Measurements from ENCODE around the gene PAOX.

GRCh38 chr10:133411523-133412380 is 32.7 kb downstream of the PAOX start:
- TF ChIP-seq CTCF (IDR thresholded peaks at IDR 0.05) (no peak), ZFX (IDR thresholded peaks at IDR 0.05; ENCODE audit: borderline replicate concordance) (no peak)

Data from 22Rv1 (cell line).